Uterus (tissue), 4 donors: Measurements from ENCODE around the gene GUCY2F. TPM values are rescaled to one million over a fixed set of nuclear protein-coding genes. Genes with fewer than 3 reads are reported as not detected.

Experiments used
- DNase-seq, 2 donors: peaks; one replicate each; pipeline ENCODE4 v3.0.0-alpha.2; 2019 to 2020
- H3K27ac ChIP-seq, 2 donors: fragments of 200-600 bp; sonication (generic); 1 replicate in 1 of 2; 2 replicates in 1 of 2; pipeline ENCODE4 v1.5.1; 2016 to 2018
- H3K27me3 ChIP-seq, 2 donors: fragments of 200-600 bp; sonication (generic); one replicate each; pipeline ENCODE4 v1.5.1; 2018 to 2019; ENCODE audit warnings: control low read depth in 1 of 2
- H3K36me3 ChIP-seq, 2 donors: fragments of 200-600 bp; sonication (generic); one replicate each; pipeline ENCODE4 v1.5.1; 2019; ENCODE audit warnings: control low read depth in 1 of 2
- H3K4me1 ChIP-seq, 2 donors: fragments of 200-600 bp; sonication (generic); one replicate each; pipeline ENCODE4 v1.5.1; 2018 to 2019; ENCODE audit warnings: control low read depth in 1 of 2
- H3K4me3 ChIP-seq, 2 donors: fragments of 200-600 bp; sonication (generic); 1 replicate in 1 of 2; 2 replicates in 1 of 2; pipeline ENCODE4 v1.5.1; 2018 to 2019; ENCODE audit warnings: mild to moderate bottlenecking in 1 of 2
- H3K9me3 ChIP-seq, 2 donors: fragments of 200-600 bp; sonication (generic); one replicate each; pipeline ENCODE4 v1.5.1; 2019; ENCODE audit warnings: control low read depth in 1 of 2
- POLR2A ChIP-seq, 2 donors: fragments of 450-650 bp; IDR thresholded peaks; one replicate each; pipeline ENCODE4 v1.6.1; 2016; ENCODE audit warnings: antibody characterized with exemption in 2 of 2, mild to moderate bottlenecking in 1 of 2, moderate library complexity in 1 of 2
- intact Hi-C: fragments of 100-400 bp; cut with DNase I; formaldehyde crosslinking; loops from one replicate; pipeline ENCODE4 v1.15.1; 2023; ENCODE audit warnings: low total_unique reads
- total RNA-seq, 4 donors: library from RNA; depleted of rRNA in 3 of 4; stranded (reverse); fragments of >200 nt in 3 of 4; gene quantifications; one replicate each; pipeline versions ENCODE4 v1.1.0 to v1.2.4, GENCODE V29; 2014 to 2023
- TF ChIP-seq, protein P1 (sequence below), 4 experiments: fragments of 200-600 bp in 2 of 4; fragments of 450-650 bp in 2 of 4; sonication (generic) in 2 of 4; IDR thresholded peaks; one replicate each; pipeline ENCODE4 v1.5.1; 2016 to 2019; ENCODE audit warnings: antibody characterized with exemption in 4 of 4, mild to moderate bottlenecking in 2 of 4, moderate library complexity in 1 of 4
- donor health status: DM: yes; HTN: yes; CAD: no.

GUCY2F gene
- total RNA-seq, 4 donors from 2014 or later = 0.14 TPM; not detected in 3

DNA sequence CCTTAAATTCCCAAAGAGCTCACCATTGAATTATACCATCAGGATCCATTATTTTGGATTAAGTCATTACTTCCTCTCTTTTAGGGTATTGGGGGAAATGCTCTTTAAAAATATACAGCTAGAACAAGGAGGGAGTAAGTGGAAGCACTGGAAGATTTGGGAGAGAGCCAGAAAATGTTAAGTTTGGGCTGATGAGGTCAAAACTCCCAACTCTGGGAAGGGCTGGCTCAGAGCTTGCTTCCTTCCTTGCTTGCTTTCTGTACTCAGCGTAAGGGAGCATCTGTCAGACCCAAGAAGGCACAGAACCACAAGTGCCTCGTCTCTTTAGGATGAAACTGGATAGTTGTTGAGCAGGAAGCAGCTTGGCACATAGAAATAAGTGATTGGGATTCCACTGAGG lies 138.2 kb downstream of the GUCY2F start:
- H3K4me3 ChIP-seq = no peak overlapping the region
- H3K27me3 ChIP-seq = no peaks in the 10 kb centered on the region
- H3K4me1 ChIP-seq = no peaks in the 10 kb centered on the region
- no peaks in the 10 kb centered on the region for H3K36me3 ChIP-seq
- TF ChIP-seq, protein P1, sequence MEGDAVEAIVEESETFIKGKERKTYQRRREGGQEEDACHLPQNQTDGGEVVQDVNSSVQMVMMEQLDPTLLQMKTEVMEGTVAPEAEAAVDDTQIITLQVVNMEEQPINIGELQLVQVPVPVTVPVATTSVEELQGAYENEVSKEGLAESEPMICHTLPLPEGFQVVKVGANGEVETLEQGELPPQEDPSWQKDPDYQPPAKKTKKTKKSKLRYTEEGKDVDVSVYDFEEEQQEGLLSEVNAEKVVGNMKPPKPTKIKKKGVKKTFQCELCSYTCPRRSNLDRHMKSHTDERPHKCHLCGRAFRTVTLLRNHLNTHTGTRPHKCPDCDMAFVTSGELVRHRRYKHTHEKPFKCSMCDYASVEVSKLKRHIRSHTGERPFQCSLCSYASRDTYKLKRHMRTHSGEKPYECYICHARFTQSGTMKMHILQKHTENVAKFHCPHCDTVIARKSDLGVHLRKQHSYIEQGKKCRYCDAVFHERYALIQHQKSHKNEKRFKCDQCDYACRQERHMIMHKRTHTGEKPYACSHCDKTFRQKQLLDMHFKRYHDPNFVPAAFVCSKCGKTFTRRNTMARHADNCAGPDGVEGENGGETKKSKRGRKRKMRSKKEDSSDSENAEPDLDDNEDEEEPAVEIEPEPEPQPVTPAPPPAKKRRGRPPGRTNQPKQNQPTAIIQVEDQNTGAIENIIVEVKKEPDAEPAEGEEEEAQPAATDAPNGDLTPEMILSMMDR (IDR thresholded peaks at IDR 0.05) = no peak
- TF ChIP-seq POLR2A (IDR thresholded peaks at IDR 0.05) = no peak
- no peaks in the 10 kb centered on the region for H3K9me3 ChIP-seq
- no peak for DNase-seq
- intact Hi-C loops = no loop called here
- H3K27ac ChIP-seq = no peak overlapping the region

DNA sequence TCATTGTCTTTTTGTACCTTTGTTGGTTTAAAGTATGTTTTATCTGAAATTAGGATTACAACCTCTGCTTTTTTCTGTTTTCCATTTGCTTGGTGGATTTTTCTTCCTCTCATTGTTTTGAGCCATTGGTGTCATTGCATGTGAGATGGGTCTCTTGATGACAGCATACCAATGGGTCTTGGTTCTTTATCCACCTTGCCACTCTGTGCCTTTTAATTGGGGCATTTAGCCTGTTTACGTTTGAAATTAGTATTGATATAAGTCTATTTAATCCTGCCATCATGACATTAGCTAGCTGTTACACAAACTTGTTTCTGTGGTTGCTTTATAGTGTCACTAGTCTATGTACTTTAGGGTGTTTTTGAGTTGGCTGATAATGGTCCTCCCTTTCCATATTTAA lies 145.7 kb downstream of the GUCY2F start:
- TF ChIP-seq POLR2A (IDR thresholded peaks at IDR 0.05) = no peak
- TF ChIP-seq, protein P1 (IDR thresholded peaks at IDR 0.05) = no peak
- Histone ChIP-seq H3K36me3 (no peaks in the 10 kb centered on the region), H3K4me3 (no peak overlapping the region), H3K4me1 (no peaks in the 10 kb centered on the region), H3K27me3 (no peaks in the 10 kb centered on the region), H3K9me3 (no peaks in the 10 kb centered on the region), H3K27ac (no peak overlapping the region)
- no peak for DNase-seq
- intact Hi-C loops = no loop called here

DNA sequence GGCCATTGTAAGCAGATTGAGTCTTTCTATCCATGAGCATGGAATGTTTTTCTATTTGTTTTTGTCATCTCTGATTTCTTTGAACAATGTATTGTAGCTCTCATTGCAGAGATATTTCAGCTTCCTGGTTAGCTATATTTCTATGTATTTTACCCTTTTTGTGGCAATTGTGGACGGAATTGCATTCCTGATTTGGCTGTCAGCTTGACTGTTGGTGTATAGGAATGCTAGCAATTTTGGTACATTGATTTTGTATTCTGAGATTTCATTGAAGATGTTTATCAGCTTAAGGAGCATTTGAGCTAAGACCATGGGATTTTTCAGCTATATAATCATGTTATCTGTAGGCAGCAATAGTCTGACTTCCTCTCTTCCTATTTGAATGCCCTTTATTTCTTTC lies 154.6 kb downstream of the GUCY2F start:
- Histone ChIP-seq H3K36me3 (no peaks in the 10 kb centered on the region), H3K27me3 (peaks cover 0 to 6% of the 10 kb centered on the region in 2 donors), H3K4me3 (no peak overlapping the region), H3K4me1 (no peaks in the 10 kb centered on the region), H3K9me3 (no peaks in the 10 kb centered on the region), H3K27ac (no peak overlapping the region)
- no peak for DNase-seq
- intact Hi-C loops = no loop called here
- TF ChIP-seq POLR2A (IDR thresholded peaks at IDR 0.05) = no peak
- TF ChIP-seq, protein P1 (IDR thresholded peaks at IDR 0.05) = no peak

Other genes starting within 250 kb of the GUCY2F start
- 10 to 100 TPM in 2 of 4 donors, 1 to 10 TPM in 2; 2.8 to 23.8 (median 9.4) TPM for gene NXT2, start 54.8 kb upstream of the GUCY2F start, total RNA-seq
- gene KCNE5, start 143.1 kb upstream of the GUCY2F start, total RNA-seq = under 1 TPM in 1 of 4 donors, not detected in 3; 0.62 TPM